NCI-H2081 treated with DMSO at 0.1 percent for 48 hours (cell line): Measurements from ENCODE around the gene DUSP16.
A peak's percentile ranks its signal among the peaks of the same experiment; 100 is the strongest.
"Not testable (repeated sequence)": the region's sequence is repeated elsewhere in the genome, so short reads cannot be mapped to it uniquely, and the experiment has no call there.

Source experiments
- DNase-seq: peaks from one replicate; lab custom pipeline; 2025; lab: John Stamatoyannopoulos, UW

The DUSP16 gene

GRCh38 chr12:12546314-12546772 lies 16.3 kb downstream of the DUSP16 start:
- peak; percentile 65 for DNase-seq

DNA sequence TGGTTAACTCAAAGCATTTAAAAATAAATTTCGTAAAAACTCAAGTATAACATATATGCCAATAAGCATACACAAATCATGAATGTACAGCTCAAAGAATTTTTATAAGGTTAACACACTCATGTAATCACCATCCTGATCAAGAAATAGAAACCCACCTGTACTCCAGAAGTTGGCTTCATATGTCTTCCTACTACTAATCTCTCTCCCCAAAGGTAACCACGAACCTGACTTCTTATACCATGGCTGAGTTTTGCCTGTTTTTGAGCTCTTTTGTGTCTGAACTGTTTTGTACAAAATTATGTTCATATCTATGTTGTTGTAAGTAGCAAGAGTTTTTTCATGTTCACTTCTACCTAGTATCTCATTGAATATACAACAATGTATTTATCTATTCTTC lies 18.7 kb downstream of the DUSP16 start:
- DNase-seq = no peak

DNA sequence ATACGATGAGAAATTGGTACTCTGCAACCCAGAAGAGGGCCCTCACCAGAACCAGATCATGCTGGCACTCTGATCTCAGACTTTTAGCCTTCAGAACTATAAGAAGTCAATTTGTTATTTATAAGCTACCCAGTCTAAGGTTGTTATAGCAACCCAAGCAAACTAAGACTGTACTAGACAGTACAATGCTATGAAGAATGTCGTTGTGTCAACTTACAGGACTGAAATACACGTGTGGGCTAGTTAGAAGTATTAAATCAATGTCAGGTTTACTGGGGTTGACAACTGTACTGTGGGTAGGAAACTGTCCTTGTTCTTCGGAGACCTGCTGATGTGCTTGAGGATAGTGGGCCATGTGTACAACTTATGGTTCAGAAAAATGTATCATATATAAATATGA lies 19.7 kb downstream of the DUSP16 start:
- DNase-seq = no peak

GRCh38 chr12:12542286-12542685 lies 20.4 kb downstream of the DUSP16 start:
- no peak for DNase-seq

GRCh38 chr12:12541782-12542181 lies 20.9 kb downstream of the DUSP16 start:
- DNase-seq = no peak

- no peak for DNase-seq
Observed at GRCh38 chr12:12540261-12541013, 22.2 kb downstream of the DUSP16 start.

GRCh38 chr12:12539028-12539810 lies 23.4 kb downstream of the DUSP16 start:
- DNase-seq = no peak

GRCh38 chr12:12538535-12538934 lies 24.1 kb downstream of the DUSP16 start:
- DNase-seq = no peak

GRCh38 chr12:12537421-12537820 lies 25.2 kb downstream of the DUSP16 start:
- DNase-seq = no peak

DNA sequence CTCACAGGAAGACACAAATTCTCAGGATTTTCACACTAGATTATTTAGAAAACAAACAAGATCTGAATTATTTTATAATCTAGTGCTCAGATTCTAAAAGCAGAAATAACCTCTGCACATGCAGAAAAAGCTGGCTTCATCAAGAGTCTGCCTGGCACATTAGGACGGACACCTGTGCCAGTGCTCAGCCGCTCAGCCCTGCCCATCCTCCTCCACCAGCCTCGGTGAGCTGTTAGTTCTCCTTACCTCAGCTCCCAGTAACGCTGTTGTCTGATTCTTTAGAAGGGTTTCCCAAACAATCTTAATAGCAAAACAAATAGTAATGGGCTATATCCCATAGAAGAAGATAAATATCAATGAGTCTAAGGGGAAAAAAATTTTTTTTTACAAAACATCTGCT lies 27.7 kb downstream of the DUSP16 start:
- no peak for DNase-seq

GRCh38 chr12:12534166-12534866 lies 28.3 kb downstream of the DUSP16 start:
- DNase-seq = no peak

DNA sequence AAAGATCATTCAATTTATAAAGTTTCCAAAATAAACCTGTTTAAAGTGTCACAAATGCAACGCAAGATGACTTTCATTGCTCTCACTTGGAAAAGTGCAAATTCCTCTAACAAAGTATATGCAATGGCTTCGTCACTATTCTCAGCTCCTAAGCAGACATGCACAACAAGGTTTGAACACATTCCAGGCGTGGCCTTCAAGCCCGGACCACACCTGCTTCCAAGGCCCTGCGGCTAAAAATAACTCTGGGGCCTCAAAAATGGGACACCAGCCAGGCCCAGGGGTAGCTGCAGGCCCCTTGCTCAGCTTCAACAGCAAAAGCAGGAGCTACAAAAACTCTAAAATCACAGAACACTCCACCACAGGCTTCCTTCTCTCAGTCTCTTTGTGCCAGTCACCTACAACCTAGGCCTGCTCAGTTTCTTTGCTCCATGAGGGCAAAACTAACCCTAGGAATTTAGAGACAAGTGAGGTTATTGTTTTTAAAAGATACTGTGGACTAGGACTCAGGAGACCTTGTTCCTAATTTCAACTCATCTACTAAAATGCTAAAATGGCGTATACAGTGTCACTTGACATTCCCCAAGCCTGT lies 29.3 kb downstream of the DUSP16 start:
- DNase-seq = peak; percentile 16

- no peak for DNase-seq
Observed at GRCh38 chr12:12531194-12531593, 31.5 kb downstream of the DUSP16 start.

GRCh38 chr12:12529783-12530421 lies 32.8 kb downstream of the DUSP16 start:
- no peak for DNase-seq

DNA sequence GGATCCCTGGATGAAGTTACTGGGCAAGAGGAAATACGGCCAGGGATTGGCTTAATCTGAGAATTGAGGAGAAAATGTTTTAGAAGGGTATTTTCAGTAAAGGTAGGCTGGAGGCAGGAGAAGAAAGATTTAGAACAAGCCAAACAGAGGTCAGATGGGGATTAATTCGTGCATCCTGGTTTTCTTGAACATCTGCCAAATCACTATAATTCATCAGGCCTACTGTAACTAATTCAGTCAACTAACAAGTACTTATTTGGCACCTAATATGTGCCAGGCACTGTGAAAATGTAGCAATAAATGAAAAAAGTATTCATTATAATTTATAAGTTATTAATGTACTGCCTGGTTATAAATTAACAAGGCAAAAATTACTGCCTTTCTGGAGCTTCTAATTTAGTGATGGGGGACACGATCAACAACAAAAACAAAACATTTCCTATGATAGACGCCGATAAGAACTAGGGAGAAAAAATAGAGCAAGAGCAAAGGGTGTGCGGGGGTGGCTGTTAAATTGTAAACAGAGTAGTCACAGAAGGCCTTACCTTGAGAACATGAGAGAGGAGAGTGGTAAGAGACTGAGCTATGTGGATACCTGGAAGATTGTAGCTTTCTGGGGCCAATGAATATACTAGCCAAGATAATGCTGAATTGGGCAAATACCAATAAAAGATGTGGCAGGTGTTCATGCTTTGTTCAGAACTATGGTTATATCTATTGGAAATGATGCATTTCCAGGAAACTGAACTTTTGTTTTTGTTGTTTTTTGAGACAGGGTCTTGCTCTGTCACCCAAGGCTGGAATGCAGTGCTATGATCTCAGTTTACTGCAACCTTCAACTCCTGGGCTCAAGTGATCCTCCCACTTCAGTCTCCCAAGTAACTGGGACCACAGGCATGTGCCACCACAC lies 34.0 kb downstream of the DUSP16 start:
- DNase-seq = no peak

GRCh38 chr12:12527820-12528296 lies 34.8 kb downstream of the DUSP16 start:
- no peak for DNase-seq

GRCh38 chr12:12524128-12524527 lies 38.5 kb downstream of the DUSP16 start:
- DNase-seq = no peak

DNA sequence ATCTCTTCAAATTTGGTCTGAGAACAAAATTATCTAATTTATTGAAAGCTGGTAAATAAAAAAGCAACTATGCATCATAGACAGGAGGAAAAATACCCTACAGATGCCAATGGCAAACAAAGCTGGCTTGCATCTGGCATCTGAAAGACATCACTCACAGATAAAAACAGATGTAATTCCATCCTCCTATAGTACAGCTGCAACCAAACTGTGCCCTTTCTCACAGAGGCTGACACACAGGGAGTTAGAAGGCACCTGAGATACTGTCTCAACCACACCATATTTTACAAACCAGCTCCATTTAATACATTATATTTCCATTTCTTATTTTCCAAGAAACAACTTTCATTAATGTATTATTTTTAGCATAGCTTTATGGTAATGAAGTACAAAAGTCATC lies 39.4 kb downstream of the DUSP16 start:
- DNase-seq = no peak

DNA sequence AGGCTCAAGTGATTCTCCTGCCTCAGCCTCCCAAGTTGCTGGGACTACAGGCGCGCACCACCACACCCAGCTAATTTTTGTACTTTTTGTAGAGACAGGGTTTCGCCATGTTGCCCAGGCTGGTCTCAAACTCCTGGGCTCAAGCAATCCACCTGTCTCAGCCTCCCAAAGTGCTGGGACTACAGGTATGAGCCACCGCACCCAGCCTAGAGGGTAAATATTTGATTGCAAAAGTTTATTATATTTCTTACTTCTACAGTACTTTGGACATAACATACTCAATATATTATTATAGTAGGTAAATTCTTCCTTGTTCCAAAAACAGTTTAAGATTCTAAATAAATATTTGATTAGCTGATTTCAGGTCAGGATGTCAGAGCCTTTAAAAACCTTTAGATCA lies 40.0 kb downstream of the DUSP16 start:
- not testable (repeated sequence) for DNase-seq

GRCh38 chr12:12521888-12522287 lies 40.8 kb downstream of the DUSP16 start:
- DNase-seq = no peak

GRCh38 chr12:12521044-12521485 lies 41.6 kb downstream of the DUSP16 start:
- DNase-seq = no peak
